Dendritic cell treated with granulocyte-macrophage colony-stimulating factor and Interleukin-4, amounts not matched to agents 40 ng/mL and 50 ng/mL, for 4 days (primary cell): Measurements from ENCODE around the gene MYO18B.

Experiments
- H3K27ac Mint-ChIP-seq: one replicate; pipeline ENCODE4 v1.8.0; 2022; ENCODE audit warnings: mild to moderate bottlenecking, mixed read lengths
- H3K27me3 Mint-ChIP-seq: one replicate; pipeline ENCODE4 v1.8.0; 2022; ENCODE audit warnings: mild to moderate bottlenecking, mixed read lengths
- H3K36me3 Mint-ChIP-seq: one replicate; pipeline ENCODE4 v1.8.0; 2022; ENCODE audit warnings: low read depth, mixed read lengths
- H3K4me1 Mint-ChIP-seq: one replicate; pipeline ENCODE4 v1.8.0; 2022; ENCODE audit warnings: low read depth, mixed read lengths
- H3K4me3 Mint-ChIP-seq: one replicate; pipeline ENCODE4 v1.8.0; 2022; ENCODE audit warnings: mild to moderate bottlenecking, moderate library complexity, mixed read lengths
- H3K9me3 Mint-ChIP-seq: one replicate; pipeline ENCODE4 v1.8.0; 2022; ENCODE audit warnings: mixed read lengths
- intact Hi-C: fragments of 100-400 bp; cut with micrococcal nuclease; formaldehyde crosslinking; loops from one replicate; pipeline ENCODE4 v1.15.0; 2022

MYO18B gene

DNA sequence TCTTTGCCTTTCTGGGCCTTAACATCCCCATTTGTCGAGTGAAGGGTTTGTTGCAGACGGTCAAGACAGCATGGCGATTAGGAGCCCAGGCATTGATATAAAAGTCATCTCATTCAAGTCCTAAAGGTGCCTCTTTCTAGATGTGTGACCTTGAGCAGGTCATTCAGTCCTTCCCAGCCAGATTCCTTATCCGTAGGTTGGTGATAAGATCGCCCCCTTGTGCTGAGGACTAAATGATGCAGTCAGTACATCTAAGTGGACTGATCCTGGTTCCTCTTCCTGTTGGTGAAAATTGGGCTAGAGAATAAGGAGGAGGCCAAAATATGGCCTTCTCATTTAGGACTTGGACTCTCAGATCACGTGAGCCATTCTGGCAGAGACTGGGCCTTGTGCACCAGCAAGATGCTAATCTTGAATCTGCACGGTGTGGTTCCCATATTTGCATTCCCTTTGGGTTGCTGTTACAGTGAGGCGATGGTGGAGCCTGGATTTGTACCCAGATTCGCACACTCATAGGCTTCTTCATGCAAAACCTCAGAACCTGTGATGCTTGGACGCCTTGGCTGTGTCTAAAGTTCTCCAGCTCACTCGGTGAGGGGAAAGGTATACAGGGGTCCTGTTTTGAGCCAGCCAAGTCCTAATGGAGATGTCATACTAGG is 156.8 kb downstream of the MYO18B start:
- intact Hi-C loops: no loop called here
- Mint-ChIP-seq H3K36me3 (no peaks in the 10 kb centered on the region), H3K4me1 (no peaks in the 10 kb centered on the region), H3K27ac (no peak overlapping the region), H3K4me3 (no peak overlapping the region), H3K9me3 (no peaks in the 10 kb centered on the region), H3K27me3 (peaks cover 10% of the 10 kb centered on the region)

- H3K4me1 Mint-ChIP-seq: no peaks in the 10 kb centered on the region
- intact Hi-C loops: no loop called here
- H3K9me3 Mint-ChIP-seq: no peaks in the 10 kb centered on the region
- H3K36me3 Mint-ChIP-seq: no peaks in the 10 kb centered on the region
- no peak overlapping the region for H3K4me3 Mint-ChIP-seq
- H3K27ac Mint-ChIP-seq: no peak overlapping the region
- H3K27me3 Mint-ChIP-seq: peaks cover 13% of the 10 kb centered on the region
Measured at GRCh38 chr22:25899566-25899965, 157.6 kb downstream of the MYO18B start.

GRCh38 chr22:25900390-25900789 is 158.4 kb downstream of the MYO18B start:
- Mint-ChIP-seq H3K4me3 (no peak overlapping the region), H3K27ac (no peak overlapping the region), H3K27me3 (peaks cover 14% of the 10 kb centered on the region), H3K36me3 (no peaks in the 10 kb centered on the region), H3K9me3 (no peaks in the 10 kb centered on the region), H3K4me1 (peaks cover 4% of the 10 kb centered on the region)
- intact Hi-C loops: no loop called here

GRCh38 chr22:25900880-25901279 is 158.9 kb downstream of the MYO18B start:
- Mint-ChIP-seq H3K4me3 (no peak overlapping the region), H3K27me3 (peaks cover 11% of the 10 kb centered on the region), H3K27ac (no peak overlapping the region), H3K36me3 (no peaks in the 10 kb centered on the region), H3K9me3 (no peaks in the 10 kb centered on the region), H3K4me1 (peaks cover 5% of the 10 kb centered on the region)
- intact Hi-C loops: no loop called here

DNA sequence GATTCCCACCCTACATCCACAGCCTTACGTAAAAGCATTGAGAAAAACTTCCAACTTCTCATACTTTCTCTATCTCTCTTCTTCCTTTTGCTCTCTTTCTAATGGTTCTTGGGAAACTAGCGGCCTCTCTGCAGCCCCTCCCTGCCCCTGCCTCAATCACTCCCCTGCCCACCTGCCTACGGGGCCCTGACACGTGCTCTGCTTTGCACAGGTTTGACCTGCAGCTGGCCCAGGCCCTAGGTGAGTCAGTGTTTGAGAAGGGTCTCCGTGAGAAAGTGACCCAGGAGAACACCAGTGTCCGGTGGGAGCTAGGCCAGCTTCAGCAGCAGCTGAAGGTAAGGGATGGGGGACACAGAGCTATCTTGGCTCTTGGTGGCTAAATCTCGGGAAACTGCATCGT is 160.4 kb downstream of the MYO18B start:
- Mint-ChIP-seq H3K9me3 (peaks cover 8% of the 10 kb centered on the region), H3K36me3 (no peaks in the 10 kb centered on the region), H3K27ac (no peak overlapping the region), H3K27me3 (peaks cover 11% of the 10 kb centered on the region), H3K4me1 (peaks cover 5% of the 10 kb centered on the region), H3K4me3 (no peak overlapping the region)
- intact Hi-C loops: no loop called here

DNA sequence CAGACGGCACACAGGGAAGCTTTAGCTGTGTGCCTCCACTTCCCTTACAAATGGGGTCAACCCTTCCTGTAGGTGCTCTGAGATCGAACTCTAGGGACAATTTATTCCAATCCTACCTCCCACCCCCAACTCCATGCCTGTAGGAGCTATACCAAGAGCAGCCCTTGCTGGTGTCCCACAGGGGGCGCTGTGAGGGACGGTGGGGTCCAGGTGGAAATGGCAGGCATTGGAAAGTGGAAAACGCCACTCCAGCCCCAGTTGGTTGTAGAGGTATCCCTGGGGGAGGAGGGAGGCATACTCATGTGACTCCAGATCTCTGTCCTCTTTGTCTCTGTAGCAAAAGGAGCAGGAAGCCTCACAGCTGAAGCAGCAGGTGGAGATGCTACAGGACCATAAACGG is 161.3 kb downstream of the MYO18B start:
- no peak overlapping the region for H3K4me3 Mint-ChIP-seq
- H3K9me3 Mint-ChIP-seq: peaks cover 8% of the 10 kb centered on the region
- H3K36me3 Mint-ChIP-seq: no peaks in the 10 kb centered on the region
- peaks cover 14% of the 10 kb centered on the region for H3K27me3 Mint-ChIP-seq
- H3K4me1 Mint-ChIP-seq: peaks cover 5% of the 10 kb centered on the region
- intact Hi-C loops: no loop called here
- no peak overlapping the region for H3K27ac Mint-ChIP-seq

- Mint-ChIP-seq H3K4me1 (peaks cover 5% of the 10 kb centered on the region), H3K9me3 (peaks cover 8% of the 10 kb centered on the region), H3K4me3 (no peak overlapping the region), H3K36me3 (no peaks in the 10 kb centered on the region), H3K27me3 (peaks cover 17% of the 10 kb centered on the region), H3K27ac (no peak overlapping the region)
- intact Hi-C loops: no loop called here
Measured at GRCh38 chr22:25908212-25908611, 166.2 kb downstream of the MYO18B start.

DNA sequence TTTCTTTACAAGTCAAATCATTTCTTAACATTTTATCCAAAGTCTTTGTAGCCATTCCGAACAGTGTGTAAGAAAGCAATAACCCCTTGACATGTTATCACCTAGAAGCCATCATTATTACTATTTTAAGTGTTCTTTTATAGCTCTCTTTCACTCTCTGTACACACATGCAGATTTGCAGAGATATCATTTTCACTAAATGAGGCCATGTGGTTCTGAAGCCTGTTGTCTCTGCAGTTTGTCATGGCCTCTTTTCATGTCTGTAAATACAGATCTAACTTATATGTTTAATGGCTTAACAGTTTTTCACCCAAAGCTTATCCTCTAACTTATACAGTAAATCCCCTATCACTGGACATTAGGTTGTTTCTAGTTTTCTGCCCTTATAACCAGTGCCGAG is 166.8 kb downstream of the MYO18B start:
- H3K36me3 Mint-ChIP-seq: no peaks in the 10 kb centered on the region
- intact Hi-C loops: no loop called here
- H3K4me1 Mint-ChIP-seq: peaks cover 5% of the 10 kb centered on the region
- H3K4me3 Mint-ChIP-seq: no peak overlapping the region
- H3K27ac Mint-ChIP-seq: no peak overlapping the region
- H3K9me3 Mint-ChIP-seq: peaks cover 8% of the 10 kb centered on the region
- peaks cover 14% of the 10 kb centered on the region for H3K27me3 Mint-ChIP-seq

DNA sequence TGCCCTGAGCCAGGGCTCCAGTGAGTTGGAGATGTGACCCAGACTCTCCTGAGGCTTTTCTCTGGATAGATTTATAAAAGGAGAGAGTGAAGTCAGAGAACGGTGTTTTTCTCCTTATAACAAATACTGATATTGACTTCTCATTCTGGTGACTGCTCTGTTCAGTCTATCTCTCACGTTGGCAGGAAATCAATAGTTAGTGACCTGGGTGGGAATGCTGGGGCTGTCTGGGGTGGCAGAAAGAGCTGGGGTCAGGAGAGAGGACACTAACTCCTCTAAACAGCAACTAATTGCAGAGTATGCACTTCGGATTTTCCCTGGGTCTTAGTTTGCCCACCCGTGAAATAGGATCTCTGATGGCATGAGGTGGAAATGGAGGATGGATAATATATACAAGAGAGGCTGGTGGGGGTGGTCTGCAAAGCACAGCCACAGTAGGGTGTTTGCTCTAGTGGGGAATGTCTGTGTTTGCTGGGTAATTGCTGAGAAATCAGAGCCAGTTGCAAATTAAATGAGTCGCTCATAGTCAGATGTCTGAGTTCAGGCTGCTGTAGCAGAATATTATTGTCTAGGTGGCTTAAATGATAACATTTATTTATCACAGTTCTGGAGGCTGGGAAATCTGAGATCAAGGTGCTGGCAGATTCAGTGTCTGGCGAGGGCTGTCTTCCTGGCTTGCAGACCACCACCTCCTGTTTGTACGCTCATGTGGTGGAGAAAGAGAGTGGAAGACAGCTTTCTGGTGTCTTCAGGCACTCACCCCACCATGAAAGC is 167.8 kb downstream of the MYO18B start:
- intact Hi-C loops: no loop called here
- Mint-ChIP-seq H3K4me3 (no peak overlapping the region), H3K27me3 (peaks cover 13% of the 10 kb centered on the region), H3K4me1 (peaks cover 5% of the 10 kb centered on the region), H3K27ac (no peak overlapping the region), H3K36me3 (no peaks in the 10 kb centered on the region), H3K9me3 (peaks cover 8% of the 10 kb centered on the region)

- Mint-ChIP-seq H3K9me3 (peaks cover 6% of the 10 kb centered on the region), H3K27ac (no peak overlapping the region)
Measured at GRCh38 chr22:25911243-25911972, 169.4 kb downstream of the MYO18B start.

DNA sequence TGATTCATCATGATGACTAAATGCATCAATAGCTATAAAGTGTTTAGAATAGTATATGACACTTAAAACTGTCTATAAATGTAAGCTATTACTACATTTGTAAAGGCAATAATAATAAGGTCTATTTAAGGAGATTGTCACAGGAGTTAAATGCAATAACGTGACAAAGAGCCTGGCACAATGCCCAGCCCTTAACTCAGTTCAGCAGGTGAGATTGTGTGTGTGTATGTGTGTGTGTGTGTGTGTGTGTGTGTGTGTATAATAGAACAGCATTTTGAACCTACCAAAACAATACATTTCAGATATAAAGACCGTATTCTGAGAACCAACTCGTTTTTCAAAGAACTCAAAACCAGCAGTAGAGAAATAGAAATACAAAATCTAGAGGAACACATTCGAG is 177.5 kb downstream of the MYO18B start:
- Mint-ChIP-seq H3K27ac (no peak overlapping the region), H3K9me3 (no peaks in the 10 kb centered on the region), H3K4me3 (no peak overlapping the region), H3K4me1 (no peaks in the 10 kb centered on the region), H3K27me3 (peaks cover 10% of the 10 kb centered on the region), H3K36me3 (no peaks in the 10 kb centered on the region)
- intact Hi-C loops: no loop called here

More at GRCh38 chr22:25911243-25911972, 169.4 kb downstream of the MYO18B start:
- no peaks in the 10 kb centered on the region for H3K4me1 Mint-ChIP-seq
- H3K27me3 Mint-ChIP-seq: peaks cover 13% of the 10 kb centered on the region
- H3K36me3 Mint-ChIP-seq: no peaks in the 10 kb centered on the region
- no peak overlapping the region for H3K4me3 Mint-ChIP-seq
- intact Hi-C loops: no loop called here

GRCh38 chr22:25922141-25922540 is 180.2 kb downstream of the MYO18B start:
- no peaks in the 10 kb centered on the region for H3K4me1 Mint-ChIP-seq
- H3K36me3 Mint-ChIP-seq: no peaks in the 10 kb centered on the region
- intact Hi-C loops: no loop called here
- peaks cover 9% of the 10 kb centered on the region for H3K27me3 Mint-ChIP-seq
- H3K9me3 Mint-ChIP-seq: no peaks in the 10 kb centered on the region
- no peak overlapping the region for H3K4me3 Mint-ChIP-seq
- no peak overlapping the region for H3K27ac Mint-ChIP-seq

GRCh38 chr22:25923914-25924313 is 181.9 kb downstream of the MYO18B start:
- intact Hi-C loops: no loop called here
- Mint-ChIP-seq H3K4me3 (no peak overlapping the region), H3K27ac (no peak overlapping the region), H3K9me3 (peaks cover 10% of the 10 kb centered on the region), H3K36me3 (no peaks in the 10 kb centered on the region), H3K4me1 (no peaks in the 10 kb centered on the region), H3K27me3 (peaks cover 12% of the 10 kb centered on the region)

GRCh38 chr22:25928038-25928437 is 186.1 kb downstream of the MYO18B start:
- no peaks in the 10 kb centered on the region for H3K4me1 Mint-ChIP-seq
- no peaks in the 10 kb centered on the region for H3K36me3 Mint-ChIP-seq
- no peak overlapping the region for H3K27ac Mint-ChIP-seq
- peaks cover 17% of the 10 kb centered on the region for H3K27me3 Mint-ChIP-seq
- H3K4me3 Mint-ChIP-seq: no peak overlapping the region
- intact Hi-C loops: no loop called here
- H3K9me3 Mint-ChIP-seq: peaks cover 10% of the 10 kb centered on the region
